ENCODE results near the gene MTTP.

- TF ChIP-seq, protein P1, sequence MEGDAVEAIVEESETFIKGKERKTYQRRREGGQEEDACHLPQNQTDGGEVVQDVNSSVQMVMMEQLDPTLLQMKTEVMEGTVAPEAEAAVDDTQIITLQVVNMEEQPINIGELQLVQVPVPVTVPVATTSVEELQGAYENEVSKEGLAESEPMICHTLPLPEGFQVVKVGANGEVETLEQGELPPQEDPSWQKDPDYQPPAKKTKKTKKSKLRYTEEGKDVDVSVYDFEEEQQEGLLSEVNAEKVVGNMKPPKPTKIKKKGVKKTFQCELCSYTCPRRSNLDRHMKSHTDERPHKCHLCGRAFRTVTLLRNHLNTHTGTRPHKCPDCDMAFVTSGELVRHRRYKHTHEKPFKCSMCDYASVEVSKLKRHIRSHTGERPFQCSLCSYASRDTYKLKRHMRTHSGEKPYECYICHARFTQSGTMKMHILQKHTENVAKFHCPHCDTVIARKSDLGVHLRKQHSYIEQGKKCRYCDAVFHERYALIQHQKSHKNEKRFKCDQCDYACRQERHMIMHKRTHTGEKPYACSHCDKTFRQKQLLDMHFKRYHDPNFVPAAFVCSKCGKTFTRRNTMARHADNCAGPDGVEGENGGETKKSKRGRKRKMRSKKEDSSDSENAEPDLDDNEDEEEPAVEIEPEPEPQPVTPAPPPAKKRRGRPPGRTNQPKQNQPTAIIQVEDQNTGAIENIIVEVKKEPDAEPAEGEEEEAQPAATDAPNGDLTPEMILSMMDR (IDR thresholded peaks at IDR 0.05) = no peak
- no peak for TF ChIP-seq POLR2A (IDR thresholded peaks at IDR 0.05)
Measured at GRCh38 chr4:99586797-99587196, 12.2 kb downstream of the MTTP start.

All from uterus (tissue), 2 donors.